ENCODE results near the gene C10orf105. TPM values are rescaled to one million over a fixed set of nuclear protein-coding genes. Genes with fewer than 3 reads are reported as not detected.

Gene C10orf105
- total and polyA plus RNA-seq, 2 of the 8 experiments (the other 6 are each of a cell fraction or from before 2014, with no cell fraction given): 0.71 to 0.73 TPM

DNA sequence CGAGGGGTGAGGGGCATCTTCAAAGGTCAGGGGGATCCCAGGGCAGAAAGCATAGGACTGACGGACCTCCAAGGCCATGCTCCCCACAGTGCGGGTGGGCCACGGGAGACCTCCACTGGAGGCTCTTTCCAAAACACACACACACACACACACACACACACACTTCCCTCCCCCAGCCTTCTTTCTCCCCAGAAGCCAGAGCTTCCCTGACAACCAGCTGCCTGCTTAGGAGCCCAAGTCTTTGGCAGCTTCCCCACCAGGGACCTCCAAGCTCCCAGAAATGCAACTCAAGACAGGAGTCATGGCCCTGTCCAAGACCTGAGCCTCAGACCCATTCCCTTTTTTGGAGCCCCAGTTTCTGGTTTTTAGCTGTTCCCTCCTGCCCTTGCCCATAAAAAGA, 710 bp upstream of the C10orf105 start:
- no peak overlapping the region for H3K14ac ChIP-seq (ENCODE audit: insufficient read length)
- no peaks in the 10 kb centered on the region for H3K36me3 ChIP-seq (ENCODE audit: control insufficient read depth in 2 of 4, insufficient read depth in 4 of 4, low read length in 3 of 4)
- 78% methylated on average over 4 of the region's 4 CpGs; no CpG with 5 or more reads in 1 of the 2 experiments for WGBS, 2 experiments (ENCODE audit: extremely low coverage in 1 of 2, insufficient coverage in 1 of 2, insufficient read length in 1 of 2, insufficient replicate concordance in 2 of 2, low coverage in 1 of 2, low lambda C conversion rate in 2 of 2, missing lambda C conversion rate in 1 of 2)
- H3K23ac ChIP-seq (ENCODE audit: insufficient read length): no peak overlapping the region
- H4K8ac ChIP-seq (ENCODE audit: extremely low read depth, insufficient read depth, low read length): no peak overlapping the region
- peak overlapping the region; percentile 17 to 27; a peak in 3 of 4 replicates for H3K4me2 ChIP-seq (ENCODE audit: insufficient read depth in 1 of 2, low read depth in 2 of 2, low read length in 2 of 2)
- H4K5ac ChIP-seq (ENCODE audit: insufficient read length, low read depth, low read length): no peak overlapping the region
- H3K23me2 ChIP-seq (ENCODE audit: low read depth, low read length): peaks cover 2% of the 10 kb centered on the region; the same call in 1 of the 2 replicates
- peak overlapping the region; percentile 50; the same call in 1 of the 2 replicates for H2BK12ac ChIP-seq (ENCODE audit: low read depth, low read length)
- H3K4ac ChIP-seq (replicated peaks; ENCODE audit: insufficient read length, low read depth, low read length): peak overlapping the region; percentile 2
- H2BK120ac ChIP-seq (replicated peaks; ENCODE audit: low read depth, low read length): no peak overlapping the region
- no peak overlapping the region for H2AK5ac ChIP-seq (ENCODE audit: low read depth, low read length)
- no peak overlapping the region for H3K56ac ChIP-seq (replicated peaks; ENCODE audit: insufficient read length, low read depth, low read length)
- no peaks in the 10 kb centered on the region for H3K9me3 ChIP-seq (ENCODE audit: insufficient read depth in 2 of 2, low read depth in 1 of 2, low read length in 1 of 2)
- peak overlapping the region; percentile 44; the same call in 1 of the 2 replicates for H2BK5ac ChIP-seq (ENCODE audit: low read depth, low read length)
- H3K79me2 ChIP-seq (ENCODE audit: control insufficient read depth in 1 of 2, insufficient read depth in 2 of 2, low read length in 2 of 2): no peaks in the 10 kb centered on the region
- no peak overlapping the region for H4K91ac ChIP-seq (replicated peaks; ENCODE audit: insufficient read length, low read length)
- ChIA-PET CTCF (ENCODE audit: partially characterized antibody) (interaction anchor here (0.6 to 7.2 kb wide), 14 partner anchors 9 to 499 kb away, joined by 3 to 65 read pairs (median 4); no protein-coding TSS in a partner anchor), POLR2A (ENCODE audit: partially characterized antibody) (interaction anchor here (1.1 to 1.6 kb wide), 3 partner anchors 11 to 93 kb away, joined by 3 to 6 read pairs (median 4); no protein-coding TSS in a partner anchor)
- DNase-seq (ENCODE audit: low read depth in 1 of 2, low spot score in 2 of 2) (no peak), FAIRE-seq (no peak)
- H3K4me3 ChIP-seq (ENCODE audit: extremely low read depth in 1 of 4, insufficient read depth in 2 of 4, low read depth in 3 of 4, low read length in 4 of 4): no peak overlapping the region
- H2BK20ac ChIP-seq (ENCODE audit: low read length): no peak overlapping the region
- peaks cover 0 to 14% (median 5%) of the 10 kb centered on the region in 4 experiments; a peak in 6 of 7 replicates for H3K4me1 ChIP-seq (replicated peaks in 1 of 4; ENCODE audit: control insufficient read depth in 3 of 4, insufficient read depth in 4 of 4, low read length in 3 of 4)
- no peak overlapping the region for H3K27ac ChIP-seq (ENCODE audit: low read depth, low read length)
- no peak overlapping the region for H3K9ac ChIP-seq (replicated peaks in 1 of 4; ENCODE audit: extremely low read depth in 1 of 4, low read depth in 3 of 4, low read length in 3 of 4)
- H2AFZ ChIP-seq (ENCODE audit: low read length): peak overlapping the region; percentile 28; the same call in 1 of the 2 replicates
- H2BK15ac ChIP-seq (ENCODE audit: low read length): peak overlapping the region; percentile 81; the same call in 1 of the 2 replicates
- no peaks in the 10 kb centered on the region for H3K79me1 ChIP-seq (ENCODE audit: low read depth, low read length)
- peak overlapping the region; percentile 32 for H3K18ac ChIP-seq (ENCODE audit: extremely low read depth, low read length)
- peaks cover 0 to 6% (median 0%) of the 10 kb centered on the region in 4 experiments; a peak in 2 of 7 replicates for H3K27me3 ChIP-seq (replicated peaks in 1 of 4; ENCODE audit: control insufficient read depth in 3 of 4, extremely low read depth in 1 of 4, insufficient read depth in 3 of 4, low read length in 3 of 4)
- TF ChIP-seq KDM5A (IDR thresholded peaks at IDR 0.05; ENCODE audit: low read length) (no peak), POLR2A (IDR thresholded peaks at IDR 0.05; ENCODE audit: control extremely low read depth in 1 of 2, low read depth in 2 of 2, low read length in 2 of 2) (no peak), POLR2AphosphoS5 (IDR thresholded peaks at IDR 0.05; ENCODE audit: low read depth, low read length) (no peak), NANOG (IDR thresholded peaks at IDR 0.05; ENCODE audit: insufficient read depth, low read depth, low read length, poor library complexity, severe bottlenecking) (no peak)
- no peaks in the 10 kb centered on the region for H4K20me1 ChIP-seq (replicated peaks in 1 of 2; ENCODE audit: control insufficient read depth in 1 of 2, insufficient read depth in 2 of 2, low read length in 2 of 2)
